DOHH2 (cell line): Measurements from ENCODE around the gene AGXT.

Source experiments
- H3F3A ChIP-seq: fragments of 200-600 bp; sonication (generic), shearing (Covaris generic); 2 replicates; pipeline ENCODE4 v1.6.0; 2016; ENCODE audit warnings: antibody characterized with exemption, mild to moderate bottlenecking; ENCODE audit not compliant: control insufficient read depth, insufficient read depth
- H3K27ac ChIP-seq: fragments of 200-600 bp; sonication (generic); 2 replicates; pipeline ENCODE4 v1.5.1; 2014; ENCODE audit warnings: low read depth, mild to moderate bottlenecking, low read length, moderate library complexity
- H3K27me3 ChIP-seq: fragments of 200-600 bp; sonication (generic); 2 replicates; pipeline ENCODE4 v1.6.1; 2014; ENCODE audit warnings: mild to moderate bottlenecking, low read length, mixed read lengths; ENCODE audit not compliant: control insufficient read depth
- H3K36me3 ChIP-seq: fragments of 200-600 bp; sonication (generic); 2 replicates; pipeline ENCODE4 v1.6.1; 2014; ENCODE audit warnings: mild to moderate bottlenecking, low read length, moderate library complexity, mixed read lengths; ENCODE audit not compliant: control insufficient read depth
- H3K4me1 ChIP-seq: fragments of 200-600 bp; sonication (generic); 2 replicates; pipeline ENCODE4 v1.6.1; 2014; ENCODE audit warnings: mild to moderate bottlenecking, low read length, mixed read lengths; ENCODE audit not compliant: control insufficient read depth
- H3K4me2 ChIP-seq: fragments of 200-600 bp; sonication (generic); 2 replicates; pipeline ENCODE4 v1.6.0; 2014; ENCODE audit warnings: mild to moderate bottlenecking, low read length, moderate library complexity
- H3K4me3 ChIP-seq: fragments of 200-600 bp; sonication (generic); 2 replicates; pipeline ENCODE4 v1.5.1; 2014; ENCODE audit warnings: mild to moderate bottlenecking, low read length, mixed read lengths
- H3K79me2 ChIP-seq: fragments of 200-600 bp; sonication (generic); 2 replicates; pipeline ENCODE4 v1.6.1; 2014; ENCODE audit warnings: mild to moderate bottlenecking, low read length, mixed read lengths; ENCODE audit not compliant: control insufficient read depth
- H3K9me2 ChIP-seq: fragments of 200-600 bp; sonication (generic); replicated peaks from 2 replicates; pipeline ENCODE4 v1.6.1; 2014; ENCODE audit warnings: mild to moderate bottlenecking, low read length, mixed read lengths; ENCODE audit not compliant: control insufficient read depth
- H3K9me3 ChIP-seq: fragments of 200-600 bp; sonication (generic); 2 replicates; pipeline ENCODE4 v1.6.1; 2014; ENCODE audit warnings: antibody characterized with exemption, low read length, mixed read lengths; ENCODE audit not compliant: control insufficient read depth, insufficient read depth
- H4K20me1 ChIP-seq: fragments of 200-600 bp; sonication (generic); 2 replicates; pipeline ENCODE4 v1.6.0; 2014; ENCODE audit warnings: low read depth, mild to moderate bottlenecking, antibody characterized with exemption, low read length, moderate library complexity; ENCODE audit not compliant: control insufficient read depth, insufficient read depth
- EZH2phosphoT487 ChIP-seq: fragments of 200-600 bp; sonication (generic); IDR thresholded peaks from 2 replicates; pipeline ENCODE4 v1.6.1; 2017; ENCODE audit warnings: borderline replicate concordance, mild to moderate bottlenecking, antibody characterized with exemption, low read length, moderate library complexity, mixed read lengths
- TF ChIP-seq, protein P1 (sequence below): fragments of 200-600 bp; sonication (generic); IDR thresholded peaks from one replicate; pipeline ENCODE4 v1.5.1; 2014; ENCODE audit warnings: antibody characterized with exemption, mild to moderate bottlenecking, low read depth, low read length; ENCODE audit not compliant: poor library complexity, severe bottlenecking

Gene AGXT

DNA sequence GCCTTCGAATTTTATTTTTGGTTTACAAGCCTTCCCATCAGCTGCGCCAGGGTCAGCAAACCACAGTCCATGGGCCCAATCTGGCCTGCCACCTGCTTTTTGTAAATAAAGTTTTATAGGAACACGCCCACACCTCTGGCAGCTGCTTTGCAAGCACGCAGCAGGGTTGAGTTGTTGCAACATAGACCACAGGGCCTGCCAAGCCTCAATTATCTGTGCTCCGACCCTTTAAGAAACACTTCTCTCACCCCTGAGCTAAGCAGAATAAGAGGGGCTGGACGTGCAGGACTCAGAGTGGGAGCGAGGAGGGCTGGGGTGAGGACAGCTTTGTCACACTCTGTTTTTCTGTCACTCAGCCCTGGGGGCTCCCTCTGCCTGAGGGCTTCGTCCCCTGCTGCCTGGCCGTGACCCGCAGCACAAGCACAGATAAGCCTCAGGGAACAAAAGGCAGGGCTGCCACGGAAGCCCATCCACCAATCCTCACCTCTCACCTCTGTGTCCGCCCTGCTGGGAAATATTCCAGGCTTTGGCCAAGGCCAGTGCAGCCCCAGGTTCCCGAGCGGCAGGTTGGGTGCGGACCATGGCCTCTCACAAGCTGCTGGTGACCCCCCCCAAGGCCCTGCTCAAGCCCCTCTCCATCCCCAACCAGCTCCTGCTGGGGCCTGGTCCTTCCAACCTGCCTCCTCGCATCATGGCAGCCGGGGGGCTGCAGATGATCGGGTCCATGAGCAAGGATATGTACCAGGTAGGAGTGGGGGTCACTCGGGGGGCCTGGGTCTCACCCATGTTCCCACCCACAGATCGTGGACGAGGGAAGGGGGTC, at the start of gene AGXT:
Gene AGXT (plus strand): TSS at position 539 of the 823 bp plus-strand sequence. CDS start 42 bp downstream, at position 581.
- H3K27me3 ChIP-seq: peaks cover 3% of the 10 kb centered on the region; the same call in 1 of the 2 replicates
- no peak within 1 kb of the TSS for H3K4me2 ChIP-seq
- no peak within 1 kb of the TSS for H3K27ac ChIP-seq
- no peaks in the 10 kb centered on the region for H3K36me3 ChIP-seq
- no peaks in the 10 kb centered on the region for H3F3A ChIP-seq
- H4K20me1 ChIP-seq: no peaks in the 10 kb centered on the region
- H3K9me3 ChIP-seq: no peaks in the 10 kb centered on the region
- TF ChIP-seq EZH2phosphoT487: no peak
- TF ChIP-seq, protein P1, sequence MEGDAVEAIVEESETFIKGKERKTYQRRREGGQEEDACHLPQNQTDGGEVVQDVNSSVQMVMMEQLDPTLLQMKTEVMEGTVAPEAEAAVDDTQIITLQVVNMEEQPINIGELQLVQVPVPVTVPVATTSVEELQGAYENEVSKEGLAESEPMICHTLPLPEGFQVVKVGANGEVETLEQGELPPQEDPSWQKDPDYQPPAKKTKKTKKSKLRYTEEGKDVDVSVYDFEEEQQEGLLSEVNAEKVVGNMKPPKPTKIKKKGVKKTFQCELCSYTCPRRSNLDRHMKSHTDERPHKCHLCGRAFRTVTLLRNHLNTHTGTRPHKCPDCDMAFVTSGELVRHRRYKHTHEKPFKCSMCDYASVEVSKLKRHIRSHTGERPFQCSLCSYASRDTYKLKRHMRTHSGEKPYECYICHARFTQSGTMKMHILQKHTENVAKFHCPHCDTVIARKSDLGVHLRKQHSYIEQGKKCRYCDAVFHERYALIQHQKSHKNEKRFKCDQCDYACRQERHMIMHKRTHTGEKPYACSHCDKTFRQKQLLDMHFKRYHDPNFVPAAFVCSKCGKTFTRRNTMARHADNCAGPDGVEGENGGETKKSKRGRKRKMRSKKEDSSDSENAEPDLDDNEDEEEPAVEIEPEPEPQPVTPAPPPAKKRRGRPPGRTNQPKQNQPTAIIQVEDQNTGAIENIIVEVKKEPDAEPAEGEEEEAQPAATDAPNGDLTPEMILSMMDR: no peak
- no peak within 1 kb of the TSS for H3K4me3 ChIP-seq
- no peaks in the 10 kb centered on the region for H3K9me2 ChIP-seq
- no peaks in the 10 kb centered on the region for H3K79me2 ChIP-seq
- no peaks in the 10 kb centered on the region for H3K4me1 ChIP-seq

GRCh38 chr2:240819126-240819857, 49.3 kb upstream of the AGXT start:
- TF ChIP-seq, protein P1: no peak
- TF ChIP-seq EZH2phosphoT487: no peak
- H3K4me3 ChIP-seq: no peak overlapping the region

DNA sequence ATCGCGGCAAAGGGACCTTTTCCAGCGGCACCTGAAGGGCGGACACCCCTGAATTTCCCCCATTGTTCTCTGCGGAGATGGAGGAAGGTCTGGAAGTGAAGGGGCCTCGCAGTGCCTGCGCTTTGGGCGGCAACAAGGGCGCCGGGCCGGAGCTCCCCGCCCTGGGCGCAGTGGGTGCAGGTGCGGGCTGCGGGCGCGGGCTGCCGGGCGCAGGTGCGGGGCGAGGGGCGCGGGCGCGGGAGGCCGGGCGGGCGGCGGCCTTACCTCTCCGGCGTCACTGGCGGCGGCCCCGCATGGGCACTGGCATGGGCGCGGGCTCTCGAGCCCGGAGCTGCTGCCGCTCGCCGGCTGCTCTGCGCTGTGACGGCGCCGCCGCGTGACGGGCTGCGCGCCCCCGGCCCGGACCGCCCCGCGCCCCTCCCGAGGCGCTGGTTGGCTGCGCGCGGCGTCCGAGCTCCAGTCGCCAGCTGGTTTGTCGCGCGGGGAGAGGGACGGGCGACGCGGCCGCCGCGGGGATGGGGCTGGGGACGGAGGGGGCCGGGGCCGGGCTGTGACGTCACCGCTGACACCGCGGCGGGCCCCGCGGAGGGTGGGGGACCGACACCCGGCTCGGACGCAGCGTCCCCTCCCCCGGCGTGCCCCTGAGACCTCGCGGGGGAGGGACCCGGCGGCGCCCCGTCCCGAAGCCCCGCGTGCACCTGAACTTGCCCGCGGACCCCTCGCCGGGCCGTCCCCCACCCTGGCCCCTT, 48.6 kb upstream of the AGXT start, which contains the start of gene KIF1A:
Gene KIF1A (minus strand): TSS at position 362 of the 749 bp plus-strand sequence. CDS start 22,467 bp downstream, outside the sequence.
- peaks cover 16% of the 10 kb centered on the region for H3K27me3 ChIP-seq
- H4K20me1 ChIP-seq: no peaks in the 10 kb centered on the region
- no peaks in the 10 kb centered on the region for H3K4me1 ChIP-seq
- H3K4me3 ChIP-seq: no peak within 1 kb of the TSS
- H3K36me3 ChIP-seq: no peaks in the 10 kb centered on the region
- no peak within 1 kb of the TSS for H3K4me2 ChIP-seq
- no peaks in the 10 kb centered on the region for H3K79me2 ChIP-seq
- H3K27ac ChIP-seq: no peak within 1 kb of the TSS
- H3K9me2 ChIP-seq: no peaks in the 10 kb centered on the region
- TF ChIP-seq, protein P1: no peak
- no peaks in the 10 kb centered on the region for H3K9me3 ChIP-seq
- H3F3A ChIP-seq: no peaks in the 10 kb centered on the region

More at GRCh38 chr2:240819126-240819857, 49.3 kb upstream of the AGXT start:
- Histone ChIP-seq H3K4me1 (no peaks in the 10 kb centered on the region), H3K4me2 (no peak overlapping the region), H4K20me1 (no peaks in the 10 kb centered on the region), H3K79me2 (no peaks in the 10 kb centered on the region), H3K9me2 (no peaks in the 10 kb centered on the region), H3K9me3 (no peaks in the 10 kb centered on the region), H3K27ac (no peak overlapping the region), H3K27me3 (peaks cover 16% of the 10 kb centered on the region), H3F3A (no peaks in the 10 kb centered on the region), H3K36me3 (no peaks in the 10 kb centered on the region)
